K562 (cell line): ENCODE measurements around the gene PCED1B. TPM values are rescaled to one million over a fixed set of nuclear protein-coding genes. Genes with fewer than 3 reads are reported as not detected.
A peak's percentile ranks its signal among the peaks of the same experiment; 100 is the strongest.

Experiments
- ATF7 ChIP-seq: fragments of 450-650 bp; IDR thresholded peaks from 2 replicates; pipeline ENCODE4 v1.7.1; 2014; ENCODE audit warnings: mild to moderate bottlenecking, moderate library complexity
- CBFA2T3 ChIP-seq: fragments of 450-650 bp; IDR thresholded peaks from 2 replicates; pipeline ENCODE4 v1.6.1; 2017
- CREB3 ChIP-seq: fragments of 450-650 bp; conservative IDR thresholded peaks from 2 replicates; pipeline ENCODE4 v1.6.1; 2016; ENCODE audit warnings: missing genetic modification characterization, low read depth, mild to moderate bottlenecking, missing compliant biosample characterization, moderate library complexity
- DACH1 ChIP-seq: fragments of 450-650 bp; IDR thresholded peaks from 2 replicates; pipeline ENCODE4 v1.6.1; 2018; ENCODE audit not compliant: partially characterized antibody
- E2F6 ChIP-seq, 2 experiments: IDR thresholded peaks; 2 replicates each; pipeline ENCODE4 v1.6.1; 2011; ENCODE audit warnings: borderline replicate concordance in 1 of 2, control low read depth in 1 of 2, low read depth in 1 of 2, low read length in 1 of 2, mild to moderate bottlenecking in 1 of 2, mixed read lengths in 1 of 2, moderate library complexity in 1 of 2; ENCODE audit not compliant: insufficient read depth in 1 of 2, insufficient read length in 1 of 2, poor library complexity in 1 of 2, severe bottlenecking in 1 of 2; ENCODE audit errors: extremely low read depth in 1 of 2
- ELK3 ChIP-seq: fragments of 450-650 bp; formaldehyde crosslinking; IDR thresholded peaks from 2 replicates; pipeline ENCODE4 v1.4.0; 2020; ENCODE audit warnings: mild to moderate bottlenecking
- FOXK1 ChIP-seq: sonication (generic); formaldehyde crosslinking; IDR thresholded peaks from 2 replicates; pipeline ENCODE4 v1.8.0; 2022; ENCODE audit warnings: missing genetic modification reagents, mild to moderate bottlenecking, borderline replicate concordance
- FOXK2 ChIP-seq, 2 experiments: fragments of 450-650 bp; IDR thresholded peaks in 1 of 2; conservative IDR thresholded peaks in 1 of 2; 2 replicates each; pipeline ENCODE4 v1.6.1; 2016; ENCODE audit warnings: low read depth in 2 of 2, mild to moderate bottlenecking in 1 of 2
- HDAC2 ChIP-seq: fragments of 450-650 bp; IDR thresholded peaks from 2 replicates; pipeline ENCODE4 v1.6.1; 2016; ENCODE audit warnings: mild to moderate bottlenecking
- HES1 ChIP-seq: fragments of 450-650 bp; IDR thresholded peaks from 2 replicates; pipeline ENCODE4 v1.6.1; 2016; ENCODE audit warnings: low read depth, mild to moderate bottlenecking, moderate library complexity
- HINFP ChIP-seq: fragments of 450-650 bp; conservative IDR thresholded peaks from 2 replicates; pipeline ENCODE4 v1.6.1; 2016; ENCODE audit warnings: missing genetic modification characterization, low read depth, mild to moderate bottlenecking, control low read depth, missing compliant biosample characterization
- L3MBTL2 ChIP-seq: fragments of 450-650 bp; IDR thresholded peaks from 2 replicates; pipeline ENCODE4 v1.6.1; 2016; ENCODE audit warnings: mild to moderate bottlenecking, moderate library complexity
- LEF1 ChIP-seq: fragments of 450-650 bp; IDR thresholded peaks from 2 replicates; pipeline ENCODE4 v1.6.1; 2016; ENCODE audit warnings: mild to moderate bottlenecking
- NRF1 ChIP-seq, 2 experiments: fragments of 450-650 bp; IDR thresholded peaks in 1 of 2; conservative IDR thresholded peaks in 1 of 2; 2 replicates each; pipeline ENCODE4 v1.6.1; 2014; ENCODE audit warnings: mild to moderate bottlenecking in 2 of 2
- PHF20 ChIP-seq: fragments of 450-650 bp; IDR thresholded peaks from 2 replicates; pipeline ENCODE4 v1.6.1; 2018; ENCODE audit not compliant: partially characterized antibody
- polyA plus RNA-seq, 8 experiments: library from polyadenylated mRNA; depleted of rRNA in 4 of 8; stranded (reverse) in 5 of 8; unstranded in 3 of 8; fragments of >200 nt; fragmentation: Nextera tagmentation in 2 of 8; fragmentation: Illumina TruSeq in 1 of 8; extraction: Ambion mirVana in 2 of 8; extraction: Trizol in 1 of 8; gene quantifications; 2 replicates each; pipeline versions ENCODE4 v1.2.1 to v1.2.3, GENCODE V29; 2011 to 2014; ENCODE audit warnings: inconsistent platforms in 1 of 8, missing spikeins in 1 of 8
- total RNA-seq, 7 experiments: library from RNA; depleted of rRNA in 6 of 7; stranded (reverse); fragments of >200 nt in 6 of 7; fragmentation: Illumina TruSeq in 2 of 7; extraction: Trizol in 2 of 7; gene quantifications; 2 replicates each; pipeline versions ENCODE4 v1.2.1 to v1.2.3, GENCODE V29; 2011 to 2021; ENCODE audit warnings: low replicate concordance in 1 of 7

The PCED1B gene
- total and polyA plus RNA-seq, 9 of the 15 experiments (the other 6 are each of a cell fraction or from before 2014, with no cell fraction given): 1.2 to 9.3 (median 2.5) TPM

GRCh38 chr12:47080725-47081502 is 1.5 kb downstream of the PCED1B start (continued):
- TF ChIP-seq E2F6 (IDR thresholded peaks at IDR 0.05; ENCODE audit: borderline replicate concordance in 1 of 2, extremely low read depth in 1 of 2, insufficient read depth in 1 of 2, insufficient read length in 1 of 2, low read depth in 1 of 2, low read length in 1 of 2, poor library complexity in 1 of 2, severe bottlenecking in 1 of 2): peak in 1 of 2 experiments; percentile 58
- peak; percentile 33 to 48 for TF ChIP-seq NRF1 (conservative IDR thresholded peaks at IDR 0.05 in 1 of 2, IDR thresholded peaks at IDR 0.05 in 1 of 2)
- peak; percentile 84; the same call in 1 of the 2 replicates for TF ChIP-seq HES1
- TF ChIP-seq L3MBTL2: peak; percentile 78
- TF ChIP-seq HINFP (tag): peak; percentile 94
- 0 out of 2 replicates have a peak, but pooled peaks have one; percentile 65 for TF ChIP-seq HDAC2
- TF ChIP-seq FOXK1 (CRISPR knock-in tag): no peak
- peak; percentile 82 for TF ChIP-seq DACH1
- TF ChIP-seq ELK3 (CRISPR knock-in tag): no peak
- no peak; the same call in 1 of the 2 replicates for TF ChIP-seq ATF7
- peak; percentile 40 for TF ChIP-seq CBFA2T3
- TF ChIP-seq FOXK2 (conservative IDR thresholded peaks at IDR 0.05 in 1 of 2, IDR thresholded peaks at IDR 0.05 in 1 of 2; ENCODE audit: low read depth in 2 of 2): peak in 1 of 2 experiments; percentile 40; a peak in 1 of 4 replicates
- 0 out of 2 replicates have a peak, but pooled peaks have one; percentile 44 for TF ChIP-seq LEF1
- TF ChIP-seq PHF20: peak; percentile 23
- no peak for TF ChIP-seq CREB3
